B cell (primary cell): Measurements from ENCODE around the gene SKAP1. TPM values are rescaled to one million over a fixed set of nuclear protein-coding genes. Genes with fewer than 3 reads are reported as not detected.

Experiments
- ATAC-seq: fragments of 200-7000 bp; cut with Tn5 transposase; one replicate; pipeline ENCODE4 v1.10.0; 2021; ENCODE audit warnings: low read depth, mild to moderate bottlenecking, moderate number of reproducible peaks, moderate library complexity
- CTCF ChIA-PET: fragments of 350-600 bp; sonication (Branson Sonifier 250); formaldehyde crosslinking; loops from one replicate; lab custom pipeline; 2021; ENCODE audit warnings: antibody characterized with exemption, inconsistent platforms; lab: Charles Lee
- POLR2A ChIA-PET: fragments of 350-600 bp; sonication (Branson Sonifier 250); formaldehyde crosslinking; loops from one replicate; lab custom pipeline; 2021; ENCODE audit warnings: antibody characterized with exemption; lab: Charles Lee
- DNase-seq: peaks from one replicate; pipeline ENCODE4 v3.0.0; 2013
- H2AFZ ChIP-seq: 2 replicates; pipeline ENCODE4 v1.6.1; 2012; ENCODE audit warnings: mild to moderate bottlenecking, low read depth, low read length; ENCODE audit not compliant: insufficient read depth, poor library complexity, severe bottlenecking
- H3K27ac ChIP-seq, 2 donors: 1 replicate in 1 of 2; 2 replicates in 1 of 2; pipeline ENCODE4 v1.5.1; 2012 to 2013; ENCODE audit warnings: low read length in 2 of 2, mild to moderate bottlenecking in 2 of 2, moderate library complexity in 1 of 2
- H3K27me3 ChIP-seq, 4 experiments: fragments of 200-600 bp in 1 of 4; sonication (generic) in 1 of 4; replicated peaks in 1 of 4; 1 replicate in 2 of 4; 2 replicates in 2 of 4; pipeline versions ENCODE4 v1.6.1 to v1.7.0; 2013 to 2016; ENCODE audit warnings: low read length in 3 of 4, mild to moderate bottlenecking in 2 of 4, mixed read lengths in 1 of 4, moderate library complexity in 1 of 4; ENCODE audit not compliant: insufficient read depth in 4 of 4, control insufficient read depth in 3 of 4; ENCODE audit errors: control extremely low read depth in 1 of 4
- H3K36me3 ChIP-seq, 2 experiments: replicated peaks in 1 of 2; 1 replicate in 1 of 2; 2 replicates in 1 of 2; pipeline versions ENCODE4 v1.6.1 to v1.7.1; 2013; ENCODE audit warnings: low read length in 1 of 2; ENCODE audit not compliant: insufficient read depth in 2 of 2, control insufficient read depth in 1 of 2; ENCODE audit errors: control extremely low read depth in 1 of 2, extremely low read depth in 1 of 2
- H3K4me1 ChIP-seq, 2 donors: fragments of 200-600 bp in 1 of 2; sonication (generic) in 1 of 2; 1 replicate in 1 of 2; 2 replicates in 1 of 2; pipeline versions ENCODE4 v1.5.1 to v1.6.1; 2013 to 2017; ENCODE audit warnings: low read length in 2 of 2; ENCODE audit not compliant: control insufficient read depth in 2 of 2, insufficient read depth in 2 of 2
- H3K4me2 ChIP-seq: replicated peaks from 2 replicates; pipeline ENCODE3; 2012; ENCODE audit warnings: mild to moderate bottlenecking, low read depth, low read length; ENCODE audit not compliant: poor library complexity, severe bottlenecking
- H3K4me3 ChIP-seq, 5 experiments: fragments of 200-600 bp in 1 of 5; sonication (generic) in 1 of 5; 1 replicate in 3 of 5; 2 replicates in 2 of 5; pipeline versions ENCODE4 v1.5.1 to v1.7.0; 2011 to 2016; ENCODE audit warnings: low read length in 4 of 5, mild to moderate bottlenecking in 4 of 5, low read depth in 2 of 5, control low read depth in 1 of 5, moderate library complexity in 1 of 5; ENCODE audit not compliant: insufficient read depth in 1 of 5; ENCODE audit errors: control extremely low read depth in 1 of 5, extremely low read depth in 1 of 5
- H3K79me2 ChIP-seq: fragments of 200-600 bp; sonication (generic); one replicate; pipeline ENCODE4 v1.6.0; 2016; ENCODE audit warnings: low read length; ENCODE audit not compliant: control insufficient read depth, insufficient read depth
- H3K9ac ChIP-seq: fragments of 200-600 bp; sonication (generic); 2 replicates; pipeline ENCODE4 v1.6.1; 2017; ENCODE audit warnings: mild to moderate bottlenecking, low read length, moderate library complexity
- H3K9me3 ChIP-seq, 3 donors: one replicate each; pipeline versions ENCODE4 v1.6.1 to v1.7.1; 2013; ENCODE audit warnings: low read length in 2 of 3; ENCODE audit not compliant: control insufficient read depth in 2 of 3, insufficient read depth in 1 of 3; ENCODE audit errors: control extremely low read depth in 1 of 3
- H4K20me1 ChIP-seq: 2 replicates; pipeline ENCODE4 v1.6.0; 2012; ENCODE audit warnings: mild to moderate bottlenecking, low read length; ENCODE audit not compliant: insufficient read depth, control insufficient read depth, poor library complexity, severe bottlenecking
- H3K27ac Mint-ChIP-seq: one replicate; pipeline ENCODE4 v1.8.0; 2021; ENCODE audit warnings: mixed read lengths
- H3K27me3 Mint-ChIP-seq: one replicate; pipeline ENCODE4 v1.8.0; 2021; ENCODE audit warnings: mixed read lengths
- H3K4me1 Mint-ChIP-seq: one replicate; pipeline ENCODE4 v1.8.0; 2021; ENCODE audit warnings: mixed read lengths
- H3K4me3 Mint-ChIP-seq: one replicate; pipeline ENCODE4 v1.8.0; 2021; ENCODE audit warnings: mixed read lengths
- H3K9me3 Mint-ChIP-seq: one replicate; pipeline ENCODE4 v1.8.0; 2022; ENCODE audit warnings: mixed read lengths; ENCODE audit not compliant: insufficient read depth
- EZH2 ChIP-seq: IDR thresholded peaks from 2 replicates; pipeline ENCODE4 v1.6.1; 2012; ENCODE audit warnings: borderline replicate concordance, low read depth, mild to moderate bottlenecking, moderate library complexity, low read length; ENCODE audit not compliant: insufficient read depth, poor library complexity, severe bottlenecking
- WGBS: methylation state at CpG from one replicate; pipeline ENCODE4 v1.1.5; 2013; ENCODE audit warnings: missing lambda C conversion rate; ENCODE audit not compliant: insufficient coverage; 5-methylcytosine and 5-hydroxymethylcytosine counted together
- intact Hi-C: fragments of 100-400 bp; cut with micrococcal nuclease; formaldehyde crosslinking; loops from one replicate; pipeline ENCODE4 v1.10.0; 2022
- polyA plus RNA-seq: library from polyadenylated mRNA; depleted of rRNA; stranded (reverse); fragments of >200 nt; gene quantifications from 2 replicates; pipeline ENCODE4 v1.2.3, GENCODE V29; 2012
- total RNA-seq, 2 donors: library from RNA; stranded (reverse); fragments of 120-200 nt in 1 of 2; gene quantifications; 1 replicate in 1 of 2; 2 replicates in 1 of 2; pipeline versions ENCODE4 v1.2.3 to v1.2.4, GENCODE V29; 2013 to 2022
- TF ChIP-seq, protein P1 (sequence below): fragments of 200-600 bp; IDR thresholded peaks from one replicate; pipeline ENCODE4 v1.8.0; 2022; ENCODE audit warnings: antibody characterized with exemption, mild to moderate bottlenecking

The SKAP1 gene
- total and polyA plus RNA-seq, 2 donors (not counting 1 experiment from before 2014, with no cell fraction given): 33.1 to 37.3 TPM

GRCh38 chr17:48392857-48393256 lies 37.2 kb downstream of the SKAP1 start:
- ATAC-seq (no peak), DNase-seq (no peak)
- no peaks in the 10 kb centered on the region for H3K4me1 ChIP-seq
- H2AFZ ChIP-seq: no peak overlapping the region
- H3K27ac Mint-ChIP-seq: no peak overlapping the region
- no peak overlapping the region for H3K4me3 Mint-ChIP-seq
- POLR2A ChIA-PET: no interaction called here
- no peaks in the 10 kb centered on the region for H3K79me2 ChIP-seq
- no peaks in the 10 kb centered on the region for H3K9me3 Mint-ChIP-seq
- no peaks in the 10 kb centered on the region for H3K27me3 Mint-ChIP-seq
- no peak overlapping the region for H3K4me3 ChIP-seq
- TF ChIP-seq, protein P1, sequence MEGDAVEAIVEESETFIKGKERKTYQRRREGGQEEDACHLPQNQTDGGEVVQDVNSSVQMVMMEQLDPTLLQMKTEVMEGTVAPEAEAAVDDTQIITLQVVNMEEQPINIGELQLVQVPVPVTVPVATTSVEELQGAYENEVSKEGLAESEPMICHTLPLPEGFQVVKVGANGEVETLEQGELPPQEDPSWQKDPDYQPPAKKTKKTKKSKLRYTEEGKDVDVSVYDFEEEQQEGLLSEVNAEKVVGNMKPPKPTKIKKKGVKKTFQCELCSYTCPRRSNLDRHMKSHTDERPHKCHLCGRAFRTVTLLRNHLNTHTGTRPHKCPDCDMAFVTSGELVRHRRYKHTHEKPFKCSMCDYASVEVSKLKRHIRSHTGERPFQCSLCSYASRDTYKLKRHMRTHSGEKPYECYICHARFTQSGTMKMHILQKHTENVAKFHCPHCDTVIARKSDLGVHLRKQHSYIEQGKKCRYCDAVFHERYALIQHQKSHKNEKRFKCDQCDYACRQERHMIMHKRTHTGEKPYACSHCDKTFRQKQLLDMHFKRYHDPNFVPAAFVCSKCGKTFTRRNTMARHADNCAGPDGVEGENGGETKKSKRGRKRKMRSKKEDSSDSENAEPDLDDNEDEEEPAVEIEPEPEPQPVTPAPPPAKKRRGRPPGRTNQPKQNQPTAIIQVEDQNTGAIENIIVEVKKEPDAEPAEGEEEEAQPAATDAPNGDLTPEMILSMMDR: no peak
- no peak for TF ChIP-seq EZH2
- peaks cover 1 to 14% of the 10 kb centered on the region in 2 experiments for H3K36me3 ChIP-seq
- H3K4me1 Mint-ChIP-seq: peaks cover 6% of the 10 kb centered on the region
- no peaks in the 10 kb centered on the region for H3K27me3 ChIP-seq
- H3K9ac ChIP-seq: no peak overlapping the region
- H3K27ac ChIP-seq: no peak overlapping the region
- intact Hi-C loops: no loop called here
- CTCF ChIA-PET: interaction anchor here (1.4 kb wide), 1 partner anchor 19 kb away, joined by 5 read pairs; no protein-coding TSS in a partner anchor
- H4K20me1 ChIP-seq: peaks cover 4% of the 10 kb centered on the region
- H3K4me2 ChIP-seq: no peak overlapping the region
- no peaks in the 10 kb centered on the region for H3K9me3 ChIP-seq
- WGBS: 100% methylated on average over 2 of the region's 4 CpGs

- H3K4me3 Mint-ChIP-seq: no peak overlapping the region
- ChIA-PET CTCF (interaction anchor here (0.6 to 1.2 kb wide), 4 partner anchors 8 to 100 kb away, joined by 3 to 5 read pairs (median 4); no protein-coding TSS in a partner anchor), POLR2A (interaction anchor here (0.6 kb wide), 1 partner anchor 24 kb away, joined by 4 read pairs; no protein-coding TSS in a partner anchor)
- no peak overlapping the region for H3K27ac Mint-ChIP-seq
- peaks cover 6% of the 10 kb centered on the region for H3K4me1 Mint-ChIP-seq
- Histone ChIP-seq H3K4me3 (no peak overlapping the region), H3K79me2 (no peaks in the 10 kb centered on the region), H3K9ac (no peak overlapping the region), H3K9me3 (no peaks in the 10 kb centered on the region), H2AFZ (no peak overlapping the region), H3K27me3 (no peaks in the 10 kb centered on the region), H4K20me1 (no peaks in the 10 kb centered on the region), H3K4me1 (no peaks in the 10 kb centered on the region), H3K27ac (no peak overlapping the region), H3K4me2 (no peak overlapping the region), H3K36me3 (peaks cover 0 to 13% of the 10 kb centered on the region in 2 experiments)
- DNase-seq: no peak
- WGBS: no CpG with 5 or more reads among the region's 1 CpG
- TF ChIP-seq, protein P1: no peak
- intact Hi-C loops: no loop called here
- no peaks in the 10 kb centered on the region for H3K9me3 Mint-ChIP-seq
- no peaks in the 10 kb centered on the region for H3K27me3 Mint-ChIP-seq
- no peak for ATAC-seq
Measured at GRCh38 chr17:48391444-48391843, 38.6 kb downstream of the SKAP1 start.
